AG09309 (cell line): ENCODE measurements around the gene AGTR1.

Experiments
- DNase-seq: peaks from one replicate; pipeline ENCODE4 v3.0.0-alpha.2; 2010; ENCODE audit warnings: low read depth
- H3K4me3 ChIP-seq: 2 replicates; pipeline ENCODE4 v1.5.1; 2011; ENCODE audit warnings: mild to moderate bottlenecking, low read depth, low read length, moderate library complexity; ENCODE audit not compliant: control insufficient read depth
- CTCF ChIP-seq: IDR thresholded peaks from 2 replicates; pipeline ENCODE4 v1.5.1; 2011; ENCODE audit warnings: mild to moderate bottlenecking, low read depth, low read length, inconsistent platforms; ENCODE audit not compliant: insufficient read depth, control insufficient read depth; ENCODE audit errors: missing control alignments

The AGTR1 gene

GRCh38 chr3:148739720-148740119 is 42.0 kb downstream of the AGTR1 start:
- TF ChIP-seq CTCF, result no peak
- no peak for DNase-seq
- H3K4me3 ChIP-seq, result no peak overlapping the region

GRCh38 chr3:148740291-148740690 is 42.6 kb downstream of the AGTR1 start:
- H3K4me3 ChIP-seq, result no peak overlapping the region
- TF ChIP-seq CTCF, result no peak
- DNase-seq, result no peak

GRCh38 chr3:148741219-148741618 is 43.5 kb downstream of the AGTR1 start:
- no peak overlapping the region for H3K4me3 ChIP-seq
- TF ChIP-seq CTCF, result no peak
- DNase-seq, result no peak

- no peak for DNase-seq
- H3K4me3 ChIP-seq, result no peak overlapping the region
- no peak for TF ChIP-seq CTCF
These were observed 44.4 kb downstream of the AGTR1 start for GRCh38 chr3:148742118-148742517.

- TF ChIP-seq CTCF, result no peak
- H3K4me3 ChIP-seq, result no peak overlapping the region
- DNase-seq, result no peak
These were observed 48.4 kb downstream of the AGTR1 start for GRCh38 chr3:148746053-148746452.

GRCh38 chr3:148748283-148748682 is 50.6 kb downstream of the AGTR1 start:
- H3K4me3 ChIP-seq, result no peak overlapping the region
- DNase-seq, result no peak
- no peak for TF ChIP-seq CTCF

GRCh38 chr3:148750296-148750695 is 52.6 kb downstream of the AGTR1 start:
- DNase-seq, result no peak
- no peak overlapping the region for H3K4me3 ChIP-seq
- TF ChIP-seq CTCF, result no peak
